GM12892 (cell line): ENCODE measurements around the gene CDH4.

Source experiments
- POLR2A ChIP-seq: IDR thresholded peaks from 2 replicates; pipeline ENCODE4 v1.6.1; 2011; ENCODE audit warnings: low read depth, low read length, control low read depth
- TAF1 ChIP-seq: IDR thresholded peaks from 2 replicates; pipeline ENCODE4 v1.6.1; 2011; ENCODE audit warnings: low read depth, mild to moderate bottlenecking, control low read depth, low read length, borderline replicate concordance

DNA sequence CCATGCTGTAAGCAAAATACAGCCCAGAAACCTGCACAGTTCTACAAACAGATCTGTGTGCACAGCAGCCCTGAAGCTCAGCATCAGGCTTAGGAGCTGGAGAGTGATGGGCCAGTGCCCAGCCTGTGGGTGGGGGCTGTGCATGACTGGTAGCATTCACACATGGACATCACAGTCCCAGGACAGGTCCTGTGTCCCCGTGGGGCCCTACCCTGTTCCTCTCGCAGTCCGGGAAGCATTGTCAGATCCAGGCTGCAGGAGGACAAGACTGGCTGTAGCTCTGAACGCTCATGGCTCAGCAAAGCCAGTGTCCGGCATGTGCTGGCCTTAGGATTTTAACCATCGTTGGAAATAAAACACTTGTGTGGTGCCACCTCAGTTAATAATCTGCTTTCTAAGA, 234.1 kb downstream of the CDH4 start:
- TF ChIP-seq POLR2A (no peak), TAF1 (no peak)
